Stomach smooth muscle (tissue), 2 donors: Measurements from ENCODE around the gene NCK1.

Experiments used
- H3K27ac ChIP-seq: one replicate; pipeline ENCODE4 v1.7.0; 2013; ENCODE audit warnings: mild to moderate bottlenecking, low read length, inconsistent platforms
- H3K27me3 ChIP-seq, 2 donors: one replicate each; pipeline ENCODE4 v1.7.0; 2013; ENCODE audit warnings: low read length in 2 of 2; ENCODE audit not compliant: insufficient read depth in 2 of 2, control insufficient read depth in 1 of 2
- H3K36me3 ChIP-seq, 2 donors: one replicate each; pipeline ENCODE4 v1.7.0; 2013; ENCODE audit warnings: low read length in 2 of 2; ENCODE audit not compliant: control insufficient read depth in 2 of 2, insufficient read depth in 2 of 2
- H3K4me1 ChIP-seq: one replicate; pipeline ENCODE4 v1.7.0; 2013; ENCODE audit warnings: low read length; ENCODE audit not compliant: control insufficient read depth, insufficient read depth
- H3K4me3 ChIP-seq, 2 donors: one replicate each; pipeline ENCODE4 v1.7.0; 2013; ENCODE audit warnings: low read length in 2 of 2
- H3K9ac ChIP-seq, 2 donors: one replicate each; pipeline ENCODE4 v1.7.0; 2013; ENCODE audit warnings: low read length in 2 of 2, mild to moderate bottlenecking in 1 of 2
- H3K9me3 ChIP-seq, 2 donors: one replicate each; pipeline ENCODE4 v1.7.0; 2013; ENCODE audit warnings: low read length in 2 of 2; ENCODE audit not compliant: control insufficient read depth in 2 of 2
- donor health status: healthy.
- donor health status: Pancreatic carcinoma.

Gene NCK1

DNA sequence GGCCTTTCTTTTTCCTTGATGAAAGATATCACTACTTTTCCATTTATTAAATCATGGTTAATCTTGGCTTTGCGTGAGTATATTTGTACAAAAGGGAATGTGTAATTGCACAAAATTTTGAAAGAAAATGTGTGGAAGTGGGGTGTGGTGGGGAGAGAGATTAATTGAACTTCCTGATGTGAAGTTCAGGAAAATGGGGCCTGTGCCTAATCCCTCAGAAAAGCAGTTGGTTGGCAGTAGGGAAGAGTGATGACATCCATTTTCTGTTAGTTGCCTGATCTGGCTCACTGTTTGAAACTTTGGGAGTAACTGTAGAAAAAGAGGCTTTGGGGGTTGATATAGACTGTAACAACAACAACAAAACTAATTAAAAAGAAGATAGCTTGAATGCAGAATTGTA, 85.0 kb downstream of the NCK1 start:
- Histone ChIP-seq H3K36me3 (peaks cover 3 to 4% of the 10 kb centered on the region in 2 donors), H3K27ac (no peak overlapping the region), H3K4me1 (peaks cover 5% of the 10 kb centered on the region), H3K9me3 (no peaks in the 10 kb centered on the region), H3K4me3 (no peak overlapping the region), H3K27me3 (no peaks in the 10 kb centered on the region), H3K9ac (no peak overlapping the region)

- H3K27ac ChIP-seq: no peak overlapping the region
- no peaks in the 10 kb centered on the region for H3K27me3 ChIP-seq
- H3K4me3 ChIP-seq: no peak overlapping the region
- peaks cover 3 to 4% of the 10 kb centered on the region in 2 donors for H3K36me3 ChIP-seq
- peaks cover 4% of the 10 kb centered on the region for H3K4me1 ChIP-seq
- no peaks in the 10 kb centered on the region for H3K9me3 ChIP-seq
- H3K9ac ChIP-seq: no peak overlapping the region
Measured at GRCh38 chr3:136947477-136947876, 85.5 kb downstream of the NCK1 start.

DNA sequence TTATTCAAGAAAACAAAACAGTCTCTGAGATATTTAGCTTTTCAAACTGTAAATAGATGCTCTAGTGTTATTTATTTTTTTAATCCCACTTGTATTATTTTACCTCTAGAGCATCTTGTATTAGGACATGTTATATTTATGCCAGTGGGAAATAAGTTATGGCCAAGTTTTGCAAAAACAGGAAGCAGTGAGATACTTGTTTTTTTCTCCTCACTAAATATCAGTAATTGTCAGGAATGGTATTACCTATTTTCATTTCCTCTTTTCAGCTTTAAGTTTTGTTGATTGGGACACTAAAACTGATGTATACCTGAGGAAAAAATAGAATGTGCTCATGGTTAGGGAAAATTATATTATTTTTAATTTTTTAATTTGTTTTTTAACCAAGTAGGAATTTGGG, 87.1 kb downstream of the NCK1 start:
- Histone ChIP-seq H3K4me1 (no peaks in the 10 kb centered on the region), H3K9ac (no peak overlapping the region), H3K36me3 (peaks cover 3 to 4% of the 10 kb centered on the region in 2 donors), H3K27ac (no peak overlapping the region), H3K4me3 (no peak overlapping the region), H3K9me3 (no peaks in the 10 kb centered on the region), H3K27me3 (no peaks in the 10 kb centered on the region)

GRCh38 chr3:136949708-136950107, 87.7 kb downstream of the NCK1 start:
- peaks cover 3 to 4% of the 10 kb centered on the region in 2 donors for H3K36me3 ChIP-seq
- no peak overlapping the region for H3K4me3 ChIP-seq
- H3K27ac ChIP-seq: no peak overlapping the region
- no peaks in the 10 kb centered on the region for H3K27me3 ChIP-seq
- H3K9me3 ChIP-seq: no peaks in the 10 kb centered on the region
- no peaks in the 10 kb centered on the region for H3K4me1 ChIP-seq
- no peak overlapping the region for H3K9ac ChIP-seq

DNA sequence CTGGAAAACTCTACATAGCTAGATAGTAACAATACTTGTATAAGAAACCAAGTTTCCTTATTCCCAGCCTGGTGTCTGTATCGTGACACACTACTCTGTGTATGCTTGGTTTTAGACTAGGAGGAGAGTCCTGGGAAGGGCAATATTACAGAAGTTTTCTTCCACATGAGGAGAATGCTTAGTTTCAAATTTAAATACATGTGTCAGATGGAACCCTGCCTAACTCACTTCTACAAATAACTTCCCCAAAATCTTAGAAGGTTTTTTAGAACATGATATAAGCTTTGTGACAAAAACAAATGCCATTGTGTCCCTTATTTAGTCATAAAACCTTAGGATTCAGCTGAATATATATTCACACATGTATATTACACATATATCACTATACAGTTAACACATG, 88.6 kb downstream of the NCK1 start:
- H3K4me3 ChIP-seq: no peak overlapping the region
- no peaks in the 10 kb centered on the region for H3K27me3 ChIP-seq
- no peaks in the 10 kb centered on the region for H3K9me3 ChIP-seq
- H3K9ac ChIP-seq: no peak overlapping the region
- H3K4me1 ChIP-seq: no peaks in the 10 kb centered on the region
- H3K27ac ChIP-seq: no peak overlapping the region
- peaks cover 1 to 2% of the 10 kb centered on the region in 2 donors for H3K36me3 ChIP-seq

GRCh38 chr3:136952292-136952691, 90.3 kb downstream of the NCK1 start:
- H3K27ac ChIP-seq: no peak overlapping the region
- no peaks in the 10 kb centered on the region for H3K27me3 ChIP-seq
- H3K4me3 ChIP-seq: no peak overlapping the region
- no peak overlapping the region for H3K9ac ChIP-seq
- no peaks in the 10 kb centered on the region for H3K9me3 ChIP-seq
- no peaks in the 10 kb centered on the region for H3K36me3 ChIP-seq
- no peaks in the 10 kb centered on the region for H3K4me1 ChIP-seq

DNA sequence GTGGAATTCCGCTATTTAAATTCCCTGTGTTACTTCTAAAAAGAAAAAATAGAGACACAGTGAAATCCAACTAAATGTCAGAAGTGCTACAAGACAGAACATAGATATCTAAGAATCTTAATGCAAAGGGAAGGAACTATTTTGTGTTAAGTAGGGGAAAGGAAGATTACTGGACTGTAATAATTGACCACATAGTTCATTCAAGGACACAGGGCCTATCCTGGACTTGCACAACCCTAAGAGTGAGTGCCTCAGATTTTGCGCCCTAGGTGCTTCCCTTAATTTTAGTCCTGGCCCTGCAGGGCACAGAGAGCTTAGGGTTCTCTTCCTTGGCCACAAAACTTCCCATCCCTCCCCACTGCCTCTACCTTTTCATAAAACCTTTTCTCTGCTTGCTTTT, 92.2 kb downstream of the NCK1 start:
- Histone ChIP-seq H3K9me3 (no peaks in the 10 kb centered on the region), H3K4me3 (no peak overlapping the region), H3K27ac (no peak overlapping the region), H3K36me3 (no peaks in the 10 kb centered on the region), H3K4me1 (no peaks in the 10 kb centered on the region), H3K27me3 (no peaks in the 10 kb centered on the region), H3K9ac (no peak overlapping the region)

- no peaks in the 10 kb centered on the region for H3K36me3 ChIP-seq
- H3K27ac ChIP-seq: no peak overlapping the region
- H3K27me3 ChIP-seq: no peaks in the 10 kb centered on the region
- no peaks in the 10 kb centered on the region for H3K9me3 ChIP-seq
- H3K9ac ChIP-seq: no peak overlapping the region
- H3K4me1 ChIP-seq: no peaks in the 10 kb centered on the region
- no peak overlapping the region for H3K4me3 ChIP-seq
Measured at GRCh38 chr3:136954980-136955780, 93.2 kb downstream of the NCK1 start.

DNA sequence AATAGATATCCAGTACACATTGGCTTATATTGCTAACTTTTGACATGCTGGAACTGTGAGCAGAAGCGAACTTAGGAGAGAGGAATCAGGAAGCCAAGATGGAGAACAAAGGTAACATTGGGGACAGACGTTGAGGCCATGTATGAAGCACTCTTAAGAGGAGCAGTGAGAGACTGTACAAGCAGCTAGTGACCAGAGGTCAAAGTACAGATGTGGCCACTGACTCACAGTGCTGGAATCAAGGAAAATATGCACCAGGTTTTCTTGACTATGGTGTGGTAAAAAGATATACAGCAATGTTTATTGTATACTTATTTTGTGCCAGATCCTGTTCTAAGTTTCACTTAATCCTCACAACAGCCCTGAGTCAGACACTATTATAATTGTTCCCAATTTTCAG, 93.8 kb downstream of the NCK1 start:
- Histone ChIP-seq H3K9me3 (no peaks in the 10 kb centered on the region), H3K36me3 (no peaks in the 10 kb centered on the region), H3K4me1 (no peaks in the 10 kb centered on the region), H3K9ac (no peak overlapping the region), H3K27ac (no peak overlapping the region), H3K27me3 (no peaks in the 10 kb centered on the region), H3K4me3 (no peak overlapping the region)

- no peaks in the 10 kb centered on the region for H3K36me3 ChIP-seq
- no peaks in the 10 kb centered on the region for H3K4me1 ChIP-seq
- H3K9ac ChIP-seq: no peak overlapping the region
- no peak overlapping the region for H3K27ac ChIP-seq
- no peak overlapping the region for H3K4me3 ChIP-seq
- H3K27me3 ChIP-seq: no peaks in the 10 kb centered on the region
- no peaks in the 10 kb centered on the region for H3K9me3 ChIP-seq
Measured at GRCh38 chr3:136956971-136957370, 95.0 kb downstream of the NCK1 start.

DNA sequence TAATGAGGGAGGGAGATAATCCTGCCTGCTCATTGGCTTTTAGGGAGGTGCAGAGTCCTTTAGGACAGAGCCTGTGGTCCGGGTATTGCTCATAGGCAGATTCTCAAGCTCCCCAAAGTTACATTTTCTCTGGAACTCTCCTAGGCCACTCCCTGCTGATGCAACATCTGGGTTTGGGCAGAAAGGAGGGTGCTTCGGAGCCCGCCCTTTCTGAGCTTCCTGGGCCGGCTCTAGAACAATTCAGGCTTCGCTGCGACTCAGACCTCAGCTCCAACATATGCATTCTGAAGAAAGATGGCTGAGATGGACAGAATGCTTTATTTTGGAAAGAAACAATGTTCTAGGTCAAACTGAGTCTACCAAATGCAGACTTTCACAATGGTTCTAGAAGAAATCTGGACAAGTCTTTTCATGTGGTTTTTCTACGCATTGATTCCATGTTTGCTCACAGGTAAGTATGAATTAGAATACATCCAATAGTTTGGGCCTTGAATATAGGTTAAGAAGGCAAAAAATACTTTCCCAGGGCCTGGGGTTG, 95.8 kb downstream of the NCK1 start, which contains the start of gene IL20RB:
TSS of gene IL20RB (plus strand) at position 233 of the 538 bp plus-strand sequence. CDS start at position 364, 131 bp downstream.
- Histone ChIP-seq H3K9ac (no peak within 1 kb of the TSS), H3K9me3 (no peaks in the 10 kb centered on the region), H3K4me1 (no peaks in the 10 kb centered on the region), H3K27ac (no peak within 1 kb of the TSS), H3K27me3 (no peaks in the 10 kb centered on the region), H3K4me3 (no peak within 1 kb of the TSS), H3K36me3 (no peaks in the 10 kb centered on the region)
